H1 (cell line): Measurements from ENCODE around the gene CYBA. TPM values are rescaled to one million over a fixed set of nuclear protein-coding genes. Genes with fewer than 3 reads are reported as not detected.

Experiments
- CTCF ChIA-PET: fragments of 300-600 bp; sonication (Branson Sonifier 250); formaldehyde crosslinking; loops from one replicate; lab custom pipeline; 2021; ENCODE audit not compliant: partially characterized antibody; lab: Charles Lee
- POLR2A ChIA-PET: fragments of 300-600 bp; sonication (Branson Sonifier 250); formaldehyde crosslinking; loops from one replicate; lab custom pipeline; 2021; ENCODE audit warnings: inconsistent platforms; ENCODE audit not compliant: partially characterized antibody; lab: Charles Lee
- DNase-seq, 2 experiments: peaks; one replicate each; pipeline versions ENCODE4 v3.0.0 to v3.0.0-alpha.2; 2010 to 2022; ENCODE audit warnings: low spot score in 2 of 2, low read depth in 1 of 2, mixed read lengths in 1 of 2
- FAIRE-seq: peaks from 2 replicates; lab custom pipeline; 2011; peaks lifted over from hg19 to GRCh38; lab: Jason Lieb, UNC
- H2AFZ ChIP-seq: 2 replicates; pipeline ENCODE4 v1.8.1; 2012; ENCODE audit warnings: low read length, inconsistent platforms
- H2AK5ac ChIP-seq: 2 replicates; pipeline ENCODE4 v1.6.1; 2013; ENCODE audit warnings: low read depth, low read length
- H2BK120ac ChIP-seq: replicated peaks from 2 replicates; pipeline ENCODE3; 2013; ENCODE audit warnings: low read depth, low read length, inconsistent platforms
- H2BK12ac ChIP-seq: 2 replicates; pipeline ENCODE4 v1.6.1; 2013; ENCODE audit warnings: low read depth, low read length
- H2BK15ac ChIP-seq: 2 replicates; pipeline ENCODE4 v1.6.1; 2013; ENCODE audit warnings: low read length
- H2BK20ac ChIP-seq: 2 replicates; pipeline ENCODE4 v1.6.1; 2013; ENCODE audit warnings: low read length
- H2BK5ac ChIP-seq: 2 replicates; pipeline ENCODE4 v1.6.1; 2013; ENCODE audit warnings: low read depth, low read length
- H3K14ac ChIP-seq: 2 replicates; pipeline ENCODE4 v1.6.1; 2013; ENCODE audit warnings: inconsistent platforms; ENCODE audit not compliant: insufficient read length
- H3K18ac ChIP-seq: 2 replicates; pipeline ENCODE4 v1.6.1; 2013; ENCODE audit warnings: low read length; ENCODE audit errors: extremely low read depth
- H3K23ac ChIP-seq: 2 replicates; pipeline ENCODE4 v1.6.1; 2013; ENCODE audit warnings: inconsistent platforms; ENCODE audit not compliant: insufficient read length
- H3K23me2 ChIP-seq: 2 replicates; pipeline ENCODE4 v1.6.1; 2013; ENCODE audit warnings: low read depth, low read length
- H3K27ac ChIP-seq: 2 replicates; pipeline ENCODE4 v1.6.1; 2011; ENCODE audit warnings: low read depth, low read length, inconsistent platforms
- H3K27me3 ChIP-seq, 4 experiments: replicated peaks in 1 of 4; 1 replicate in 1 of 4; 2 replicates in 3 of 4; pipeline versions ENCODE4 v1.6.1 to v1.8.1; 2011 to 2013; ENCODE audit warnings: low read length in 3 of 4, mild to moderate bottlenecking in 3 of 4, inconsistent platforms in 2 of 4, mixed read lengths in 2 of 4, moderate library complexity in 1 of 4; ENCODE audit not compliant: control insufficient read depth in 3 of 4, insufficient read depth in 3 of 4; ENCODE audit errors: extremely low read depth in 1 of 4
- H3K36me3 ChIP-seq, 4 experiments: 2 replicates each; pipeline versions ENCODE4 v1.6.1 to v1.8.1; 2011 to 2013; ENCODE audit warnings: mild to moderate bottlenecking in 4 of 4, low read length in 3 of 4, moderate library complexity in 2 of 4, control low read depth in 1 of 4, inconsistent platforms in 1 of 4; ENCODE audit not compliant: insufficient read depth in 4 of 4, control insufficient read depth in 2 of 4
- H3K4ac ChIP-seq: replicated peaks from 2 replicates; pipeline ENCODE3; 2013; ENCODE audit warnings: low read length, low read depth, mixed read lengths, inconsistent platforms; ENCODE audit not compliant: insufficient read length
- H3K4me1 ChIP-seq, 4 experiments: replicated peaks in 1 of 4; 1 replicate in 1 of 4; 2 replicates in 3 of 4; pipeline versions ENCODE4 v1.6.1 to v1.8.1; 2011 to 2013; ENCODE audit warnings: low read length in 3 of 4, inconsistent platforms in 2 of 4, mixed read lengths in 1 of 4; ENCODE audit not compliant: insufficient read depth in 4 of 4, control insufficient read depth in 3 of 4
- H3K4me2 ChIP-seq, 2 experiments: 2 replicates each; pipeline versions ENCODE4 v1.6.1 to v1.8.1; 2011 to 2013; ENCODE audit warnings: low read depth in 2 of 2, low read length in 2 of 2, control low read depth in 1 of 2, inconsistent platforms in 1 of 2, mild to moderate bottlenecking in 1 of 2; ENCODE audit not compliant: insufficient read depth in 1 of 2
- H3K4me3 ChIP-seq, 4 experiments: fragments of 200-600, 300-600 bp in 1 of 4; sonication (generic), shearing (Covaris generic), sonication (Bioruptor Twin) in 1 of 4; 2 replicates each; pipeline versions ENCODE4 v1.5.1 to v1.8.1; 2011 to 2016; ENCODE audit warnings: low read length in 4 of 4, low read depth in 3 of 4, control low read depth in 2 of 4, inconsistent platforms in 2 of 4, mild to moderate bottlenecking in 2 of 4, mixed read lengths in 1 of 4, moderate library complexity in 1 of 4; ENCODE audit not compliant: insufficient read depth in 2 of 4; ENCODE audit errors: extremely low read depth in 1 of 4
- H3K56ac ChIP-seq: replicated peaks from 2 replicates; pipeline ENCODE3; 2013; ENCODE audit warnings: low read depth, mild to moderate bottlenecking, mixed read lengths, low read length, inconsistent platforms; ENCODE audit not compliant: insufficient read length
- H3K79me1 ChIP-seq: 2 replicates; pipeline ENCODE4 v1.6.1; 2013; ENCODE audit warnings: low read depth, low read length, control low read depth
- H3K79me2 ChIP-seq, 2 experiments: 2 replicates each; pipeline versions ENCODE4 v1.6.1 to v1.8.1; 2012 to 2013; ENCODE audit warnings: low read length in 2 of 2, mild to moderate bottlenecking in 2 of 2, inconsistent platforms in 1 of 2; ENCODE audit not compliant: insufficient read depth in 2 of 2, control insufficient read depth in 1 of 2
- H3K9ac ChIP-seq, 4 experiments: replicated peaks in 1 of 4; 1 replicate in 1 of 4; 2 replicates in 3 of 4; pipeline versions ENCODE4 v1.6.1 to v1.8.1; 2011 to 2013; ENCODE audit warnings: low read depth in 3 of 4, low read length in 3 of 4, control low read depth in 2 of 4, mild to moderate bottlenecking in 2 of 4, moderate library complexity in 2 of 4, inconsistent platforms in 1 of 4; ENCODE audit errors: extremely low read depth in 1 of 4
- H3K9me3 ChIP-seq, 2 experiments: 2 replicates each; pipeline versions ENCODE4 v1.6.1 to v1.8.1; 2012 to 2013; ENCODE audit warnings: mild to moderate bottlenecking in 2 of 2, moderate library complexity in 2 of 2, control low read depth in 1 of 2, inconsistent platforms in 1 of 2, low read depth in 1 of 2, low read length in 1 of 2, mixed read lengths in 1 of 2; ENCODE audit not compliant: insufficient read depth in 2 of 2
- H4K20me1 ChIP-seq, 2 experiments: replicated peaks in 1 of 2; 2 replicates each; pipeline versions ENCODE3 to v1.8.1; 2011 to 2013; ENCODE audit warnings: inconsistent platforms in 2 of 2, low read length in 2 of 2, mild to moderate bottlenecking in 1 of 2; ENCODE audit not compliant: insufficient read depth in 2 of 2, control insufficient read depth in 1 of 2
- H4K5ac ChIP-seq: 2 replicates; pipeline ENCODE4 v1.6.1; 2013; ENCODE audit warnings: low read length, low read depth, mixed read lengths, inconsistent platforms; ENCODE audit not compliant: insufficient read length
- H4K8ac ChIP-seq: 2 replicates; pipeline ENCODE4 v1.8.0; 2013; ENCODE audit warnings: mild to moderate bottlenecking, moderate library complexity, low read length, inconsistent platforms; ENCODE audit not compliant: insufficient read depth; ENCODE audit errors: extremely low read depth
- H4K91ac ChIP-seq: replicated peaks from 2 replicates; pipeline ENCODE3; 2013; ENCODE audit warnings: low read length, mixed read lengths, inconsistent platforms; ENCODE audit not compliant: insufficient read length
- EP300 ChIP-seq, 2 experiments: IDR thresholded peaks; 1 replicate in 1 of 2; 2 replicates in 1 of 2; pipeline ENCODE4 v1.6.1; 2011 to 2012; ENCODE audit warnings: low read depth in 2 of 2, low read length in 2 of 2, mild to moderate bottlenecking in 2 of 2, borderline replicate concordance in 1 of 2, inconsistent platforms in 1 of 2, moderate library complexity in 1 of 2
- GTF2F1 ChIP-seq: IDR thresholded peaks from 2 replicates; pipeline ENCODE4 v1.6.1; 2012; ENCODE audit warnings: low read depth, low read length, improper control_type of control experiment, borderline replicate concordance
- JUND ChIP-seq: IDR thresholded peaks from 2 replicates; pipeline ENCODE4 v1.6.1; 2011; ENCODE audit warnings: mild to moderate bottlenecking, improper control_type of control experiment, low read length
- POLR2AphosphoS5 ChIP-seq: IDR thresholded peaks from 2 replicates; pipeline ENCODE4 v1.6.1; 2011; ENCODE audit warnings: low read depth, low read length
- RBBP5 ChIP-seq: IDR thresholded peaks from 2 replicates; pipeline ENCODE4 v1.7.1; 2012; ENCODE audit warnings: low read depth, mild to moderate bottlenecking, inconsistent platforms, low read length, moderate library complexity, borderline replicate concordance
- RFX5 ChIP-seq: IDR thresholded peaks from 2 replicates; pipeline ENCODE4 v1.6.1; 2011; ENCODE audit warnings: low read depth, low read length, improper control_type of control experiment, borderline replicate concordance
- SIN3A ChIP-seq, 2 experiments: IDR thresholded peaks in 1 of 2; conservative IDR thresholded peaks in 1 of 2; 2 replicates each; pipeline ENCODE4 v1.6.1; 2011 to 2012; ENCODE audit warnings: low read length in 2 of 2, improper control_type of control experiment in 1 of 2, low read depth in 1 of 2, mild to moderate bottlenecking in 1 of 2
- SP1 ChIP-seq: IDR thresholded peaks from 2 replicates; pipeline ENCODE4 v1.6.1; 2011; ENCODE audit warnings: low read depth, low read length
- TAF1 ChIP-seq: IDR thresholded peaks from 2 replicates; pipeline ENCODE4 v1.6.1; 2011; ENCODE audit warnings: mild to moderate bottlenecking, low read depth, low read length
- TCF12 ChIP-seq: IDR thresholded peaks from 2 replicates; pipeline ENCODE4 v1.6.1; 2011; ENCODE audit warnings: low read depth, mild to moderate bottlenecking, low read length
- YY1 ChIP-seq: IDR thresholded peaks from 2 replicates; pipeline ENCODE4 v1.6.1; 2011; ENCODE audit warnings: low read depth, mild to moderate bottlenecking, low read length
- WGBS, 2 experiments: shearing (Covaris generic) in 1 of 2; methylation state at CpG; one replicate each; pipeline versions ENCODE4 v1.1.6 to v1.1.7; 2013 to 2015; ENCODE audit warnings: low lambda C conversion rate in 2 of 2, mixed read lengths in 2 of 2, inconsistent platforms in 1 of 2, low coverage in 1 of 2, missing lambda C conversion rate in 1 of 2; ENCODE audit not compliant: insufficient replicate concordance in 2 of 2, insufficient coverage in 1 of 2, insufficient read length in 1 of 2; ENCODE audit errors: extremely low coverage in 1 of 2, missing lambda C conversion rate in 1 of 2; 5-methylcytosine and 5-hydroxymethylcytosine counted together
- polyA plus RNA-seq, 7 experiments: library from polyadenylated mRNA; depleted of rRNA in 3 of 7; stranded (reverse) in 5 of 7; unstranded in 2 of 7; fragments of >200 nt in 5 of 7; fragments of 200-250 nt in 2 of 7; gene quantifications; 1 replicate in 5 of 7; 2 replicates in 1 of 7; 4 replicates in 1 of 7; pipeline versions ENCODE4 v1.2.1 to v1.2.3, GENCODE V29; 2011 to 2013; ENCODE audit warnings: missing spikeins in 2 of 7, mixed read lengths in 2 of 7
- total RNA-seq: library from RNA; stranded (reverse); fragmentation: NEBNext Ultra II Directional; extraction: Animal tissue kit (Norgen Biotek cat#: 25700); gene quantifications from 2 replicates; pipeline ENCODE4 v1.2.1, GENCODE V29; 2021
- TF ChIP-seq, protein P1 (sequence below): IDR thresholded peaks from 2 replicates; pipeline ENCODE4 v1.6.1; 2012; ENCODE audit warnings: inconsistent platforms

CYBA gene
- total and polyA plus RNA-seq, 2 of the 8 experiments (the other 6 are each of a cell fraction or from before 2014, with no cell fraction given): 136 to 254 TPM

GRCh38 chr16:88697116-88697830, 46.4 kb upstream of the CYBA start:
- no peaks in the 10 kb centered on the region; a peak in 1 of 4 replicates for H3K79me2 ChIP-seq
- H3K36me3 ChIP-seq: peaks cover 0 to 15% (median 4%) of the 10 kb centered on the region in 4 experiments; a peak in 4 of 8 replicates
- CTCF ChIA-PET: interaction anchor here (1.1 to 6.5 kb wide), 9 partner anchors 9 to 80 kb away, joined by 3 to 37 read pairs (median 4); no protein-coding TSS in a partner anchor

More at GRCh38 chr16:88697116-88697830, 46.4 kb upstream of the CYBA start:
- Histone ChIP-seq H3K4me1 (no peaks in the 10 kb centered on the region), H3K79me1 (peaks cover 2% of the 10 kb centered on the region; the same call in 1 of the 2 replicates), H3K4me3 (no peak overlapping the region), H3K4ac (no peak overlapping the region), H2BK20ac (no peak overlapping the region), H3K27ac (no peak overlapping the region), H3K4me2 (no peak overlapping the region), H3K56ac (no peak overlapping the region), H3K23me2 (no peaks in the 10 kb centered on the region), H3K9ac (no peak overlapping the region), H2AK5ac (no peak overlapping the region), H2BK15ac (no peak overlapping the region), H4K91ac (no peak overlapping the region), H2BK120ac (no peak overlapping the region), H4K8ac (no peak overlapping the region), H3K23ac (no peak overlapping the region), H3K18ac (no peak overlapping the region), H4K20me1 (peaks cover 0 to 2% of the 10 kb centered on the region in 2 experiments), H2BK12ac (no peak overlapping the region), H2AFZ (no peak overlapping the region), H2BK5ac (no peak overlapping the region), H4K5ac (no peak overlapping the region), H3K14ac (no peak overlapping the region), H3K27me3 (no peaks in the 10 kb centered on the region), H3K9me3 (no peaks in the 10 kb centered on the region)
- FAIRE-seq (no peak), DNase-seq (no peak)
- POLR2A ChIA-PET: interaction anchor here (1.2 to 1.6 kb wide), 2 partner anchors 10 to 24 kb away, joined by 3 to 6 read pairs; no protein-coding TSS in a partner anchor
- TF ChIP-seq RFX5: no peak
- TF ChIP-seq JUND: no peak
- TF ChIP-seq POLR2AphosphoS5: no peak
- TF ChIP-seq, protein P1, sequence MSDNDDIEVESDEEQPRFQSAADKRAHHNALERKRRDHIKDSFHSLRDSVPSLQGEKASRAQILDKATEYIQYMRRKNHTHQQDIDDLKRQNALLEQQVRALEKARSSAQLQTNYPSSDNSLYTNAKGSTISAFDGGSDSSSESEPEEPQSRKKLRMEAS: no peak
- TF ChIP-seq RBBP5: no peak
- TF ChIP-seq EP300 (IDR thresholded peaks at IDR 0.05; ENCODE audit: borderline replicate concordance in 1 of 2, low read depth in 2 of 2, low read length in 2 of 2): no peak
- no peak for TF ChIP-seq YY1
- TF ChIP-seq SIN3A (conservative IDR thresholded peaks at IDR 0.05 in 1 of 2, IDR thresholded peaks at IDR 0.05 in 1 of 2; ENCODE audit: low read depth in 1 of 2, low read length in 2 of 2): no peak
- no peak for TF ChIP-seq TCF12
- TF ChIP-seq SP1: no peak
- TF ChIP-seq TAF1: no peak
- TF ChIP-seq GTF2F1: no peak
- WGBS, 2 experiments: 94% methylated on average over 44 of the region's 47 CpGs; no CpG with 5 or more reads in 1 of the 2 experiments
